Measurements from ENCODE around the gene PLLP. TPM values are rescaled to one million over a fixed set of nuclear protein-coding genes. Genes with fewer than 3 reads are reported as not detected.

Gene PLLP
- polyA plus RNA-seq, 1 donor (not counting 4 experiments of a cell fraction or from before 2014, with no cell fraction given), result 8.7 TPM

DNA sequence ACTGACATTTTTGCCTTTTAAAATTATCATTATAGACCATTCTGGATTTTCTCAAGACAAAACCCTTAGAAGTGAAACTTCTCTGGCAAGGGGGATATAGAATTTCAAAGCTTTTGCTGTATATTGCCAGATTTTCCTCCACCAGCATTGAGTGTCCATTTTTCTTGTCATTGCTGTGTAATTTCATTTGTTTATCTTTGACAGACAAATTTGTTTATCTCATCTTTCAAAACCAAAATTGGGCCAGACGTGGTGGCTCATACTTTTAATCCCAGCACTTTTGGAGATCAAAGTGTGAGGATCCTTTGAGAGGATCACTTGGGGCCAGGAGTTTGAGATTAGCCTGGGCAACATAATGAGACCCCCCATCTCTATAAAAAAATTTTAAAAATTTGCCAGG lies 55.4 kb downstream of the PLLP start:
- H3K9me1 ChIP-seq (ENCODE audit: control insufficient read depth, extremely low read depth, insufficient read depth, low read length), result no peaks in the 10 kb centered on the region
- H3K36me3 ChIP-seq (ENCODE audit: control insufficient read depth in 2 of 2, extremely low read depth in 1 of 2, insufficient read depth in 2 of 2, low read length in 2 of 2), result peaks cover 21 to 46% of the 10 kb centered on the region in 2 experiments
- H3K4me2 ChIP-seq (ENCODE audit: control insufficient read depth, extremely low read depth, insufficient read depth, low read depth, low read length), result no peak overlapping the region
- H3K27ac ChIP-seq (ENCODE audit: control insufficient read depth, insufficient read depth, low read length), result no peak overlapping the region
- no peaks in the 10 kb centered on the region for H3K27me3 ChIP-seq (ENCODE audit: control insufficient read depth, extremely low read depth, insufficient read depth, low read length)
- dilution Hi-C loops (cut with MboI; ENCODE audit: extremely low pct_ligation_motif_present, low sequenced_read_pairs), result no loop called here
- TF ChIP-seq CTCF (optimal IDR thresholded peaks at IDR 0.05 in 1 of 3, IDR thresholded peaks at IDR 0.05 in 1 of 3, conservative IDR thresholded peaks at IDR 0.05 in 1 of 3; ENCODE audit: extremely low read depth in 1 of 3, insufficient read depth in 2 of 3, low read length in 3 of 3) (no peak), EZH2 (IDR thresholded peaks at IDR 0.05; ENCODE audit: low read length) (no peak)
- no peak overlapping the region for H3K4me3 ChIP-seq (ENCODE audit: control insufficient read depth in 2 of 3, extremely low read depth in 1 of 3, insufficient read depth in 2 of 3, low read depth in 1 of 3, low read length in 3 of 3)
- H2AFZ ChIP-seq (ENCODE audit: control insufficient read depth, low read length), result no peak overlapping the region
- H3K9ac ChIP-seq (ENCODE audit: control insufficient read depth, extremely low read depth, insufficient read depth, low read length), result no peak overlapping the region
- no peaks in the 10 kb centered on the region for H4K20me1 ChIP-seq (ENCODE audit: control insufficient read depth, extremely low read depth, insufficient read depth, low read length)
- peaks cover 18% of the 10 kb centered on the region for H3K4me1 ChIP-seq (ENCODE audit: control insufficient read depth, extremely low read depth, insufficient read depth, low read length)
- no peak for FAIRE-seq
- no peak for DNase-seq (ENCODE audit: low read depth, low spot score)
- H3K79me2 ChIP-seq (ENCODE audit: control insufficient read depth, insufficient read depth, low read length), result no peaks in the 10 kb centered on the region
- H3K9me3 ChIP-seq (ENCODE audit: control insufficient read depth, low read depth, low read length), result no peaks in the 10 kb centered on the region

GRCh38 chr16:57226701-57227621 lies 57.5 kb downstream of the PLLP start:
- DNase-seq (ENCODE audit: low read depth, low spot score) (no peak), FAIRE-seq (no peak)
- H4K20me1 ChIP-seq (ENCODE audit: control insufficient read depth, extremely low read depth, insufficient read depth, low read length), result no peaks in the 10 kb centered on the region
- H3K79me2 ChIP-seq (ENCODE audit: control insufficient read depth, insufficient read depth, low read length), result no peaks in the 10 kb centered on the region
- peaks cover 20 to 44% of the 10 kb centered on the region in 2 experiments for H3K36me3 ChIP-seq (ENCODE audit: control insufficient read depth in 2 of 2, extremely low read depth in 1 of 2, insufficient read depth in 2 of 2, low read length in 2 of 2)
- no peak overlapping the region for H3K4me3 ChIP-seq (ENCODE audit: control insufficient read depth in 2 of 3, extremely low read depth in 1 of 3, insufficient read depth in 2 of 3, low read depth in 1 of 3, low read length in 3 of 3)
- H3K9ac ChIP-seq (ENCODE audit: control insufficient read depth, extremely low read depth, insufficient read depth, low read length), result no peak overlapping the region
- dilution Hi-C loops (cut with MboI; ENCODE audit: extremely low pct_ligation_motif_present, low sequenced_read_pairs), result no loop called here
- no peaks in the 10 kb centered on the region for H3K27me3 ChIP-seq (ENCODE audit: control insufficient read depth, extremely low read depth, insufficient read depth, low read length)
- TF ChIP-seq EZH2 (IDR thresholded peaks at IDR 0.05; ENCODE audit: low read length) (no peak), CTCF (optimal IDR thresholded peaks at IDR 0.05 in 1 of 3, IDR thresholded peaks at IDR 0.05 in 1 of 3, conservative IDR thresholded peaks at IDR 0.05 in 1 of 3; ENCODE audit: extremely low read depth in 1 of 3, insufficient read depth in 2 of 3, low read length in 3 of 3) (no peak)
- H3K27ac ChIP-seq (ENCODE audit: control insufficient read depth, insufficient read depth, low read length), result no peak overlapping the region
- H3K4me1 ChIP-seq (ENCODE audit: control insufficient read depth, extremely low read depth, insufficient read depth, low read length), result peaks cover 16% of the 10 kb centered on the region
- H3K9me1 ChIP-seq (ENCODE audit: control insufficient read depth, extremely low read depth, insufficient read depth, low read length), result no peaks in the 10 kb centered on the region
- H3K4me2 ChIP-seq (ENCODE audit: control insufficient read depth, extremely low read depth, insufficient read depth, low read depth, low read length), result no peak overlapping the region
- H3K9me3 ChIP-seq (ENCODE audit: control insufficient read depth, low read depth, low read length), result no peaks in the 10 kb centered on the region
- no peak overlapping the region for H2AFZ ChIP-seq (ENCODE audit: control insufficient read depth, low read length)
